Natural killer cell (primary cell): ENCODE results near the gene FANK1. TPM values are rescaled to one million over a fixed set of nuclear protein-coding genes. Genes with fewer than 3 reads are reported as not detected.

Experiments used
- ATAC-seq, 3 donors: fragments of 150-1000 bp in 2 of 3; fragments of 200-7000 bp in 1 of 3; cut with Tn5 transposase; 1 replicate in 1 of 3; 2 replicates in 2 of 3; pipeline ENCODE4 v1.10.0; 2021; ENCODE audit warnings: mild to moderate bottlenecking in 2 of 3, moderate library complexity in 2 of 3
- DNase-seq, 2 donors: peaks; one replicate each; pipeline versions ENCODE4 v3.0.0 to v3.0.0-alpha.2; 2013 to 2021; ENCODE audit warnings: mixed read lengths in 1 of 2
- H3K27ac ChIP-seq: one replicate; pipeline ENCODE4 v1.5.1; 2013; ENCODE audit warnings: mild to moderate bottlenecking, low read length
- H3K27me3 ChIP-seq: one replicate; pipeline ENCODE4 v1.6.1; 2013; ENCODE audit warnings: low read length; ENCODE audit not compliant: control insufficient read depth, insufficient read depth
- H3K36me3 ChIP-seq: one replicate; pipeline ENCODE4 v1.6.1; 2013; ENCODE audit warnings: low read length; ENCODE audit not compliant: control insufficient read depth, insufficient read depth
- H3K4me1 ChIP-seq: one replicate; pipeline ENCODE4 v1.6.1; 2013; ENCODE audit warnings: low read length; ENCODE audit not compliant: control insufficient read depth, insufficient read depth
- H3K4me3 ChIP-seq: one replicate; pipeline ENCODE4 v1.5.1; 2013; ENCODE audit warnings: low read length
- H3K9me3 ChIP-seq: one replicate; pipeline ENCODE4 v1.6.1; 2013; ENCODE audit warnings: low read length; ENCODE audit not compliant: control insufficient read depth, insufficient read depth
- H3K27ac Mint-ChIP-seq, 2 donors: one replicate each; pipeline ENCODE4 v1.8.0; 2022; ENCODE audit warnings: mild to moderate bottlenecking in 2 of 2, mixed read lengths in 2 of 2, moderate library complexity in 1 of 2
- H3K27me3 Mint-ChIP-seq, 2 donors: one replicate each; pipeline ENCODE4 v1.8.0; 2022; ENCODE audit warnings: low read depth in 2 of 2, mixed read lengths in 2 of 2
- H3K36me3 Mint-ChIP-seq: one replicate; pipeline ENCODE4 v1.8.0; 2022; ENCODE audit warnings: mixed read lengths
- H3K4me1 Mint-ChIP-seq, 2 donors: one replicate each; pipeline ENCODE4 v1.8.0; 2022; ENCODE audit warnings: mixed read lengths in 2 of 2
- H3K4me3 Mint-ChIP-seq: one replicate; pipeline ENCODE4 v1.8.0; 2022; ENCODE audit warnings: mild to moderate bottlenecking, moderate library complexity, mixed read lengths
- H3K9me3 Mint-ChIP-seq, 2 donors: one replicate each; pipeline ENCODE4 v1.8.0; 2022; ENCODE audit warnings: mixed read lengths in 2 of 2
- CTCF ChIP-seq: fragments of 200-600 bp; IDR thresholded peaks from one replicate; pipeline ENCODE4 v1.8.0; 2022; ENCODE audit warnings: antibody characterized with exemption
- WGBS: methylation state at CpG from one replicate; pipeline ENCODE4 v1.1.7; 2013; ENCODE audit warnings: missing lambda C conversion rate; ENCODE audit not compliant: insufficient coverage; 5-methylcytosine and 5-hydroxymethylcytosine counted together
- intact Hi-C: fragments of 100-400 bp; cut with micrococcal nuclease; formaldehyde crosslinking; loops from one replicate; pipeline ENCODE4 v1.14.2; 2022
- total RNA-seq, 4 donors: library from RNA; stranded (reverse); fragments of 120-200 nt in 1 of 4; gene quantifications; one replicate each; pipeline versions ENCODE4 v1.2.3 to v1.2.4, GENCODE V29; 2013 to 2022

Gene FANK1
- total RNA-seq, 3 donors from 2014 or later (not counting 1 experiment from before 2014, with no cell fraction given) = not detected

- Mint-ChIP-seq H3K36me3 (no peaks in the 10 kb centered on the region), H3K27ac (peak overlapping the region; percentile 86 to 99), H3K4me1 (peaks cover 32 to 61% of the 10 kb centered on the region in 2 donors), H3K27me3 (no peaks in the 10 kb centered on the region), H3K4me3 (peak overlapping the region; percentile 33), H3K9me3 (no peaks in the 10 kb centered on the region)
- intact Hi-C loops = loop anchor here (1.0 kb wide), 1 partner anchor 31 kb away; no protein-coding TSS in a partner anchor
- H3K27ac ChIP-seq = no peak overlapping the region
- H3K9me3 ChIP-seq = no peaks in the 10 kb centered on the region
- H3K36me3 ChIP-seq = no peaks in the 10 kb centered on the region
- peak; percentile 19 to 30 for DNase-seq
- no peak overlapping the region for H3K4me3 ChIP-seq
- ATAC-seq = peak in 2 of 3 donors; percentile 22 to 38
- H3K4me1 ChIP-seq = peaks cover 20% of the 10 kb centered on the region
- peak; percentile 18 for TF ChIP-seq CTCF
- no peaks in the 10 kb centered on the region for H3K27me3 ChIP-seq
- WGBS = 78% methylated on average over 10 of the region's 10 CpGs
Measured at GRCh38 chr10:126013489-126014281, 117.3 kb downstream of the FANK1 start.

GRCh38 chr10:126014309-126014708 is 117.9 kb downstream of the FANK1 start:
- Histone ChIP-seq H3K27ac (no peak overlapping the region), H3K4me1 (peaks cover 20% of the 10 kb centered on the region), H3K9me3 (no peaks in the 10 kb centered on the region), H3K36me3 (no peaks in the 10 kb centered on the region), H3K4me3 (no peak overlapping the region), H3K27me3 (no peaks in the 10 kb centered on the region)
- H3K9me3 Mint-ChIP-seq = no peaks in the 10 kb centered on the region
- peak overlapping the region; percentile 86 to 99 for H3K27ac Mint-ChIP-seq
- H3K4me1 Mint-ChIP-seq = peaks cover 32 to 55% of the 10 kb centered on the region in 2 donors
- 82% methylated on average over 7 of the region's 7 CpGs for WGBS
- ATAC-seq (no peak), DNase-seq (no peak)
- no peaks in the 10 kb centered on the region for H3K27me3 Mint-ChIP-seq
- H3K36me3 Mint-ChIP-seq = no peaks in the 10 kb centered on the region
- peak overlapping the region; percentile 13 for H3K4me3 Mint-ChIP-seq
- TF ChIP-seq CTCF = peak; percentile 9
- intact Hi-C loops = loop anchor here (1.0 kb wide), 1 partner anchor 32 kb away; no protein-coding TSS in a partner anchor

GRCh38 chr10:126015413-126015812 is 119.0 kb downstream of the FANK1 start:
- Mint-ChIP-seq H3K9me3 (no peaks in the 10 kb centered on the region), H3K27me3 (no peaks in the 10 kb centered on the region), H3K36me3 (no peaks in the 10 kb centered on the region), H3K4me3 (no peak overlapping the region), H3K27ac (no peak overlapping the region), H3K4me1 (peaks cover 32 to 46% of the 10 kb centered on the region in 2 donors)
- Histone ChIP-seq H3K36me3 (no peaks in the 10 kb centered on the region), H3K27ac (no peak overlapping the region), H3K27me3 (no peaks in the 10 kb centered on the region), H3K4me3 (no peak overlapping the region), H3K4me1 (peaks cover 20% of the 10 kb centered on the region), H3K9me3 (no peaks in the 10 kb centered on the region)
- no peak for TF ChIP-seq CTCF
- DNase-seq = no peak
- intact Hi-C loops = no loop called here
- 88% methylated on average over 3 of the region's 3 CpGs for WGBS
- no peak for ATAC-seq
